ENCODE measurements around the gene SPN.

DNA sequence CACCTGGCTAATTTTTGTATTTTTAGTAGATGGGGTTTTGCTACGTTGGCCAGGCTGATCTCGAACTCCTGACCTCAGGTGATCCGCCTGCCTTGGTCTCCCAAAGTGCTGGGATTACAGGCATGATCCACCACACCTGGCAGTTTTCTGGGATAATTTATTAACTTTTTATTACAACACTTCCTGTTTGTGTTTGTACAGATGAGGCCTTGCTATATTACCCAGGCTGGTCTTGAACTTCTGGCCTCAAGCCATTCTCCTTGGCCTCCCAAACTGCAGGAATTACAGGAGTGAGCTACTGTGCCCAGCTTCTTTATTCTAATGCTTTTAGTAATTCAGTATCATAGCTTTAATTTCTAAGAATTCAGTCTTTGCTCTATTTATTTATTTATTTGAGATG is 16.1 kb upstream of the SPN start:
- TF ChIP-seq, protein P1, sequence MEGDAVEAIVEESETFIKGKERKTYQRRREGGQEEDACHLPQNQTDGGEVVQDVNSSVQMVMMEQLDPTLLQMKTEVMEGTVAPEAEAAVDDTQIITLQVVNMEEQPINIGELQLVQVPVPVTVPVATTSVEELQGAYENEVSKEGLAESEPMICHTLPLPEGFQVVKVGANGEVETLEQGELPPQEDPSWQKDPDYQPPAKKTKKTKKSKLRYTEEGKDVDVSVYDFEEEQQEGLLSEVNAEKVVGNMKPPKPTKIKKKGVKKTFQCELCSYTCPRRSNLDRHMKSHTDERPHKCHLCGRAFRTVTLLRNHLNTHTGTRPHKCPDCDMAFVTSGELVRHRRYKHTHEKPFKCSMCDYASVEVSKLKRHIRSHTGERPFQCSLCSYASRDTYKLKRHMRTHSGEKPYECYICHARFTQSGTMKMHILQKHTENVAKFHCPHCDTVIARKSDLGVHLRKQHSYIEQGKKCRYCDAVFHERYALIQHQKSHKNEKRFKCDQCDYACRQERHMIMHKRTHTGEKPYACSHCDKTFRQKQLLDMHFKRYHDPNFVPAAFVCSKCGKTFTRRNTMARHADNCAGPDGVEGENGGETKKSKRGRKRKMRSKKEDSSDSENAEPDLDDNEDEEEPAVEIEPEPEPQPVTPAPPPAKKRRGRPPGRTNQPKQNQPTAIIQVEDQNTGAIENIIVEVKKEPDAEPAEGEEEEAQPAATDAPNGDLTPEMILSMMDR (IDR thresholded peaks at IDR 0.05; ENCODE audit: low read length), result no peak
- TF ChIP-seq EZH2phosphoT487 (IDR thresholded peaks at IDR 0.05; ENCODE audit: low read length) (no peak), EZH2 (optimal IDR thresholded peaks at IDR 0.05; ENCODE audit: low read depth, low read length) (no peak)
